T47D (cell line): ENCODE results near the gene TNFRSF6B.
A peak's percentile ranks its signal among the peaks of the same experiment; 100 is the strongest.

Source experiments
- DNase-seq, 2 experiments: peaks; one replicate each; pipeline versions ENCODE4 v3.0.0 to v3.0.0-alpha.2; 2011 to 2012; ENCODE audit warnings: low read depth in 1 of 2, low spot score in 1 of 2
- JUND ChIP-seq: IDR thresholded peaks from 2 replicates; pipeline ENCODE4 v1.6.1; 2012; ENCODE audit warnings: low read depth
- in situ Hi-C: cut with HindIII; loops from 2 replicates; pipeline ENCODE4 v1.10.0; 2016; ENCODE audit warnings: low sequenced_read_pairs, low pct_unique_long_range_greater_than_20kb

TNFRSF6B gene

DNA sequence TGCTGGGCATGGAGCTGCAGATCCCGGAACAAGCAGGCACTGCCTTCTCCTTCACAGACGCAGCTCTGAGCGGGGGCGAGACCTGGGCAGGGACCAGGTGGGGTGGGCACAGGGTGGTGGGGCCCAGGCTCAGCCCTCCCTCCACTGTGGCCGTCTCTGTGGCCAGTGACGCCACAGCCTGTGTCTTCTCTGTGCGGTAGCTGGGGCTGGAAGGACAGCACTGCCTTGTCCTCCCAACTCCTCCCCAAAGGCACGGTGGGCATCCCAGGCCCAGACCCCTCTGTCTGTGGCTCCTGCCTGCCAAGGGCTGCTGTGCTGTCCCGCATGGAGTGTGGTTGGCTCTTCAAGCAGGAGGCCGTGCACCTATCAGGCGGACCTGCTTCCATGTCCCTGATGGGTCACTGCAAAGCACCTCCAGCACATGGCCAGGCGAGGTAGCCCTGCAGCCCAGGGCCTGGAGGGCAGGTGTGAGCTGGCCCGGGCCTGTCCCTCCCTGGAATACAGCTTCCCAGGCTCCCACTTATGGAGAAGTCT is 14.8 kb upstream of the TNFRSF6B start:
- TF ChIP-seq JUND: no peak
- in situ Hi-C loops: no loop called here
- DNase-seq: no peak

DNA sequence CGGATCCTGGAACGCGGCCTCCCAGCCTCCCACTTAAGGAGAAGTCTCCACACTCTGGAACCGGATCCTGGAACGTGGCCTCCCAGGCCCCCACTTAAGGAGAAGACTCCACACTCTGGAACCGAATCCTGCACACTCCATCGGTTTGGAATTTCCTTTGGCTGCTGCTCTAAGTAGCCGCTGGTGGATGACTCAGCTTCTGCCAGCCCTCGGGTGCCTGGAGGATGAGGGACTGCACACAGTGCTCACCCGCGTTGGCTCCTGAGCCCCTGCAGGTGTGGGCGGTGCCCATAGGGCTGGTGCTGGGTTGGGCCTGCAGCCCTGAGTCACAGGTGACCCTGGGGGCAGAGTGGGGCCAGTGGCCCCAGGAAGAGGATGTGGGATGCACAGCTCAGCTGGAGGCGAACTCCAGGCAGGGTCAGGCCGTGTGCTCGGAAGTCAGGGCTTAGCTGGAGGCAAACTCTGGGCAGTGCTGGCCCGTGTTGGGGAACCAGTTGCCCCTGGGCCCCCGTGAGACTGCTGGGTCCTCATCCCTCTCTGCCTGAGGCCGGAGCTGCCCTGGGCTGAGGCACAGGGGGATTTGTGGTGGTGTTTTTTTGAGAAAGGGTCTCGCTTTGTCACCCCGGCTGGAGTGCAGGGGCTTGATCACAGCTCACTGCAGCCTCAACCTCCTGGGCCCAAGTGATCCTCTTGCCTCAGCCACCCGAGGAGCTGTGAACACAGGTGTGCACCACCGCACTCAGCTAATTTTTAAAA is 13.9 kb upstream of the TNFRSF6B start:
- DNase-seq: peak in 1 of 2 experiments; percentile 84
- in situ Hi-C loops: no loop called here
- TF ChIP-seq JUND: peak; percentile 58; the same call in 1 of the 2 replicates

DNA sequence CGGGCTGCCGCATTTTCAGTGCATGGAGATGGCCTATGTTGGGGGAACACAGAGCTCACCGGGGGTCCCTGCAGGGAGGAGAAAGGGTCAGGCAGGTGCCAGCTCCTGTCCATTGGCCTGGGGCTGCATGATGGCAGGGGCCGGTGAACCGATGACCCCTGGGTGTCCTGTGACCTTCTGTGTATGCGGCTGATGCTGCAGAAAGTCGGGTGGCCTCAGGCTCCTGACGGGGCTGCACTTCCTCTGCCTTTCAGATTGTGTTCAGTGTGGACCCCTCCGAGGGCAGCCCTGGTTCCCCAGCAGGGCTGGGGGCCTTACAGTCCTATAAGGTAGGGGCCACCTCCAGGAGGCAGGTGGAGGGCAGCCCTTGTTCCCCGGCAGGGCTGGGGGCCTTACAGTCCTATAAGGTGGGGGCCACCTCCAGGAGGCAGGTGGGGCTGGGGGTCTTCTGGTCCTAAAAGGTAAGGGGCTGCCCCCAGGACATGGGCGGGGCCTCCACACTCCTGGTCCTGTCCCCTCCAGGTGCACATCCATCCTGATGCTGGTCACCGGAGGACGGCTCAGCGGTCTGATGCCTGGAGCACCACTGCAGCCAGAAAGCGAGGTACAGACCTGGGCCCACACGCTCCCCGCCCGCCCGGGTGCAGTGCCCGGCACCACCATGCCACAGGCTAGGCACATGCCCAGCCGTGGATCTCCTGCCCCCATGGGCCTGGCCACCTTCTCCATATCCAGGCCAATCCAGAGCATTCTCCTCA is 11.0 kb upstream of the TNFRSF6B start:
- in situ Hi-C loops: no loop called here
- TF ChIP-seq JUND: no peak
- DNase-seq: no peak

DNA sequence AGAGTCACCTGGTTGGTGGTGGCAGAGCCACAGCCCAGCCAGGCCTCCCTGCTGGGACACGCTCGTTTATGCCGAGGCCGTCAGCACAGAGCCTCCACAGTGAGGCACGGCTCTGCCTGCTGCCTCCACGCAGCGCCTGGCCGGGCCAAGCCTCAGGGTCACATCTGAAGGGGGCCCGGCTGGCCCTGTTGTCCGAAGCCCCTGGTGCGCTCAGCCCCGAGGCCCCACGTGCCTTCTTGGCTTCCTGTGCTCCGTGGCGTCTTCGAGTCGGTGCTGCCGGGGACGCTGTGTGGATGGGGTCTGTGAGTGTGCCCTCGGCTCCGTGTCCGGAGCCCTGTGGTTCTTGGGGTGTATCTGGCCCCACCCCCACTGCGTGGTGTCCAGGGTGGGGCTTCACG is 10.4 kb upstream of the TNFRSF6B start:
- DNase-seq: no peak
- in situ Hi-C loops: no loop called here
- TF ChIP-seq JUND: no peak

DNA sequence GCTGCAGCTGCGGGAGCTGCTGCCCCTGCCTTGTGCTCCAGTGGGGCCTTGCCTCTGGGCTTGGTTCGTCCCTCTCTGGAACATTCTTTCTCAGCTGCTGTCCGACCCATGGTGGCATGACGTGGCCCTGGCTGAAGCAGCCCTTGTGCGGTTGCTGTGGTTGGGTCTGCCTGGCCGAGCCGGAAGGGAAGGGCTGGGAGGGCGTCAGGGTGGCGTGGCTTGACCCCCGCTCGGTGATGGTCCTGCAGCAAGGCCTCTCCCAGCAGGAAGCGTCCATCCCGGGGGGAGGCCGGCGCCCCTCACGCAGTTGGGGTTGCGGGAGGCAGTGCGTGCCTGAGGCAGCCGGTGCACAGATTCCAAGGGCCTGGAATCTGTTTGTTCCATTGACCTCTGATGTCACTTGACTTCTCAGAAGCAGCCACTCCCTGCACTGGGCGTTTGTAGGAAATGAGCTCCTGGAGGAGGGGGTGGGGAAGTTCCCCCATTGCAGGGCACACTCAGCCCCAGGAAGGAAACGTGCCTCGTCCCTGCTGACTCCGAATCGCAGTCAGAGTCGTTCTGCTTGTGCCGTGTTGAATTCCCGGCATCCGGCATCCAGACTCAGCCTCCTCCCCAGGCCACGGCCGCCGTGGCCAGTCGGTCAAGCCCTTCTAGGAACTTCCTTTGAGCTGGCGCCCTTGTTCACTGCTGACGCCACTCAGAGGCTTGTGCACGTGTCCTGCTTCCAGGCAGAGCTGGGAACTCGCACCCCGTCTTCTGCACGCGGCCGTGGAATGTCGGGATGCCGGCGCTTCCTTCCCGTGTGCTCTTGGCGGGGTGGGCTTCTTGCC is 9.7 kb upstream of the TNFRSF6B start:
- TF ChIP-seq JUND: no peak
- in situ Hi-C loops: no loop called here
- DNase-seq: no peak

DNA sequence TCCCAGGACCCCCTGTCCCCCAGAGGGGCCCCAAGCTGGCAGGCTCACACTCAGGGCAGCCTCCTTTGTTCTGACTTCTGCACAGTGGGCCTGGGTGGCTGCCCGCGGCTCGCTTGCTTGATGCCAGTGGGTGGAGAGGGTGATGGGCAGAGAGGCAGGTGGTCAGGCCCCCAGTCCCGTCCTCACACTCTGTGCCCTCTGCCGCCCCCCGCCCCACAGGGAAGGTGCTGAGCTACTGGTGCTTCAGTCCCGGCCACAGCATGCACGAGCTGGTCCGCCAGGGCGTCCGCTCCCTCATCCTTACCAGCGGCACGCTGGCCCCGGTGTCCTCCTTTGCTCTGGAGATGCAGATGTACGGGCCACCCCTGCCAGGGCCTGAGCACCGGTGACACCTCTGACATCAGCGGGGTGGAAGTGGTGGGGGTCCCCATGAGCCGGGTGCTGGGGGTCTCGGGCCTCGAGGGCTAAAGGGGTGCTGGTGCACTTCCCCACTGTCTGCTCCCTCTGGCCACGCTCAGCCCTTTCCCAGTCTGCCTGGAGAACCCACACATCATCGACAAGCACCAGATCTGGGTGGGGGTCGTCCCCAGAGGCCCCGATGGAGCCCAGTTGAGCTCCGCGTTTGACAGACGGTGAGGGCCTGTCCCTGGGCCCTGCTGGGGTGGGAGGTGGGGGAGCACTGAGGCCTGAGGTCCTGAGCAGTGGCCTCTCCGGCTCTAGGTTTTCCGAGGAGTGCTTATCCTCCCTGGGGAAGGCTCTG is 8.9 kb upstream of the TNFRSF6B start:
- in situ Hi-C loops: no loop called here
- DNase-seq: no peak
- TF ChIP-seq JUND: no peak

DNA sequence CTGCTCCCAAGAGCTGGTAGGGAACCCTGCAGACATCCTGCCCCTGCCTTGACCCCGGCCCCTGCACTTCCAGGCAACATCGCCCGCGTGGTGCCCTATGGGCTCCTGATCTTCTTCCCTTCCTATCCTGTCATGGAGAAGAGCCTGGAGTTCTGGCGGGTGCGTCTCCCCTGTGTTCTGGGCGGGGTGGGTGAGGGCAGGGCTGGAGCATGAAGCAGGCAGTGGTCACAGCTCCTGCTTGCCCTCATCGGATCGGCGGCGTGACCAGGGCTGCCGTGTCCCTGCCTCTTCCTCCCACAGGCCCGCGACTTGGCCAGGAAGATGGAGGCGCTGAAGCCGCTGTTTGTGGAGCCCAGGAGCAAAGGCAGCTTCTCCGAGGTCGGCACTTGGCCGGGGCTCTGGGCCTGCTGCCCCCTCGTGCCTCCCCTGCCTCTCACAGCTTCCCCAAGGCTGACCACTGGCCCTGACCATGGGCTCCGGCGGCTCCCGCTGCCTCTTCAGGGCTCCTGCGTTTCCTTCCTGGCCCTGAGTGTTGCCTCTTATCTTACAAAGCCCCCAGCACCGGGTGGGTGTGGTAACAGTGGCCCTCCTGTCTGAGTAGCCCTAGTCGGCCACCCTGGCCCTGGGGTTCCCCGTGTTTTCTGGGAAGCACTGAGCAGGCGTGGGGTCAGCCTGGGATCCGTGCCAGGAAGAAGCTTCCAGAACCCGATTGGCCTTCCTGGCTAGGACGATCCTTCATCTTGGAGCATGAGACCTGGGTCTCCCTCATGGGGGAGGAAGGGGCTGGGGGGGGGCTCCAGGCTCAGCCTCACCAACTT is 8.0 kb upstream of the TNFRSF6B start:
- TF ChIP-seq JUND: no peak
- no peak for DNase-seq
- in situ Hi-C loops: no loop called here

DNA sequence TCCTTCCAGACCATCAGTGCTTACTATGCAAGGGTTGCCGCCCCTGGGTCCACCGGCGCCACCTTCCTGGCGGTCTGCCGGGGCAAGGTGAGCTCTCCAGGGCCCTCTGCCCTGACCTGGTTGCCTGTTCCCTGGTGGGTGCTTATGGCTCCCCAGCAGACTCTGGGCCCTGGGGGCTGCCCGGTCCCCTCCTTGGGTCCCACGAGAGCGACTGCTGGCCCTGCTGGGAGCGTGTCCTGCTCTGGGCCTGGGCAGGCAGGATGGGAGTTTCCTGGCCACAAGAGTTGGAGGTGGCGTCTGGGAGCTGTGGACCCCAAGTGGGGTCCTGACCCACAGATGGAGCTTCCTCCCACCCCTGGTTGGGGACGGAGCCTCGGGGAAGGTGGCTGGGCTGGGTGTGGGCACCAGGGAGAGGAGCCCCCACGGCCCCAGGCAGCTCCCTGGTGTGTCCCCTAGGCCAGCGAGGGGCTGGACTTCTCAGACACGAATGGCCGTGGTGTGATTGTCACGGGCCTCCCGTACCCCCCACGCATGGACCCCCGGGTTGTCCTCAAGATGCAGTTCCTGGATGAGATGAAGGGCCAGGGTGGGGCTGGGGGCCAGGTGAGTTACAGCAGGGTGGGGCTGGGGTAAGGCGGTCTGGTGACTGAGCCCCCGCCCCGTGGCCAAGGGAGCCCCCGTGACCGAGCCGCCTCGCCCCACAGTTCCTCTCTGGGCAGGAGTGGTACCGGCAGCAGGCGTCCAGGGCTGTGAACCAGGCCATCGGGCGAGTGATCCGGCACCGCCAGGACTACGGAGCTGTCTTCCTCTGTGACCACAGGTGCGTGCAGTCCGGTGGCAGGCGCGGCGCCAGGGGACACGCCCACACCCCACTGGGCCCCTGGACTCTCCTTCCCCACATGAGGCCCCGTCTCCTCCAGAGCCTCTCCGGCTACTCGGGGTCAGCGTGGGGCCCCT is 7.1 kb upstream of the TNFRSF6B start:
- DNase-seq: no peak

DNA sequence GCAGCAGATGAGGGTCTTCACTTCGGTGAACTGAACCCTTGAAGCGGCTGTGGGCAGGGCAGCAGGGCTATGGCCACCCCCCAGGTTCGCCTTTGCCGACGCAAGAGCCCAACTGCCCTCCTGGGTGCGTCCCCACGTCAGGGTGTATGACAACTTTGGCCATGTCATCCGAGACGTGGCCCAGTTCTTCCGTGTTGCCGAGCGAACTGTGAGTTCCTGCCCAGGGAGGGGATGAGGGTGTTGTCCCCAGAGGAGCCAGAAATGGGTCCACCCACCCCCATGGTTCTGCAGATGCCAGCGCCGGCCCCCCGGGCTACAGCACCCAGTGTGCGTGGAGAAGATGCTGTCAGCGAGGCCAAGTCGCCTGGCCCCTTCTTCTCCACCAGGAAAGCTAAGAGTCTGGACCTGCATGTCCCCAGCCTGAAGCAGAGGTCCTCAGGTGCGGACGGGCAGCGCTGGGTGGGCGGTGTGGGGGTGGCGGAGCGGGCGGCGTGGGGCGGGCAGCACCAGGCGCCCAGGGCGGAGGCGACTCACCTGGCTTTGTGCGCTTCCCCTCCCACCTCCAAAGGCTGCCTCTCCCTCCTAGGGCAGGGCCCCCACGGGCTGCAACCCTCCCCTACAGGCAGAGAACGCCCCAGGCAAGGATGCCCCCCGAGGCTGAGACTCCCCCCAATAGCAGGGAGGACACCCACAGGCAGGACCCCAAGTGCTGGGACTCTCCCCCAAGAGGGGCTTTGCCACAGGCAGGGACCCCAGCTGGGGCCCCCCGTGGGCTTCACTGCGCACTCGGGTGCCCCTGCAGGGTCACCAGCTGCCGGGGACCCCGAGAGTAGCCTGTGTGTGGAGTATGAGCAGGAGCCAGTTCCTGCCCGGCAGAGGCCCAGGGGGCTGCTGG is 6.2 kb upstream of the TNFRSF6B start:
- no peak for DNase-seq
- no peak for TF ChIP-seq JUND
- in situ Hi-C loops: no loop called here

More for the DNA sequence above, 7.1 kb upstream of the TNFRSF6B start:
- in situ Hi-C loops: no loop called here
- TF ChIP-seq JUND: no peak
